Peyer's patch (tissue), 4 donors: Measurements from ENCODE around the gene MYBBP1A. TPM values are rescaled to one million over a fixed set of nuclear protein-coding genes. Genes with fewer than 3 reads are reported as not detected.
A peak's percentile ranks its signal among the peaks of the same experiment; 100 is the strongest.

Experiments used
- DNase-seq, 3 donors: peaks; one replicate each; pipeline ENCODE4 v3.0.0-alpha.2; 2017 to 2019
- H3K27ac ChIP-seq, 4 donors: fragments of 200-600 bp; sonication (generic); one replicate each; pipeline ENCODE4 v1.5.1; 2016 to 2019
- H3K27me3 ChIP-seq, 2 donors: fragments of 200-600 bp; sonication (generic); one replicate each; pipeline ENCODE4 v1.5.1; 2019
- H3K36me3 ChIP-seq, 3 donors: fragments of 200-600 bp; sonication (generic); one replicate each; pipeline ENCODE4 v1.5.1; 2016 to 2019
- H3K4me1 ChIP-seq, 4 donors: fragments of 200-600 bp; sonication (generic); one replicate each; pipeline ENCODE4 v1.5.1; 2016 to 2019
- H3K4me3 ChIP-seq, 4 donors: fragments of 200-600 bp; sonication (generic); 1 replicate in 3 of 4; 2 replicates in 1 of 4; pipeline ENCODE4 v1.5.1; 2016 to 2019; ENCODE audit warnings: mild to moderate bottlenecking in 1 of 4
- H3K9me3 ChIP-seq, 4 donors: fragments of 200-600 bp; sonication (generic); one replicate each; pipeline ENCODE4 v1.5.1; 2016 to 2019; ENCODE audit warnings: mild to moderate bottlenecking in 1 of 4
- CTCF ChIP-seq, 6 experiments: fragments of 450-650 bp in 4 of 6; fragments of 200-600 bp in 2 of 6; sonication (generic) in 1 of 6; IDR thresholded peaks; one replicate each; pipeline ENCODE4 v1.5.1; 2017 to 2019; ENCODE audit warnings: antibody characterized with exemption in 6 of 6, mild to moderate bottlenecking in 3 of 6, moderate library complexity in 1 of 6
- POLR2A ChIP-seq, 2 donors: fragments of 450-650 bp; IDR thresholded peaks; one replicate each; pipeline ENCODE4 v1.5.1; 2017; ENCODE audit warnings: antibody characterized with exemption in 2 of 2, mild to moderate bottlenecking in 2 of 2, moderate library complexity in 2 of 2
- total RNA-seq, 4 donors: library from RNA; depleted of rRNA; stranded (reverse); fragments of >200 nt; gene quantifications; one replicate each; pipeline ENCODE4 v1.1.0, GENCODE V29; 2016

The MYBBP1A gene
- total RNA-seq, 4 donors from 2014 or later = 27.1 to 244 (median 91.2) TPM

- Histone ChIP-seq H3K4me1 (peaks cover 0 to 21% (median 3%) of the 10 kb centered on the region in 4 donors), H3K4me3 (no peak overlapping the region), H3K27ac (no peak overlapping the region), H3K9me3 (no peaks in the 10 kb centered on the region), H3K36me3 (no peaks in the 10 kb centered on the region), H3K27me3 (no peaks in the 10 kb centered on the region)
- DNase-seq = no peak
- TF ChIP-seq POLR2A (IDR thresholded peaks at IDR 0.05) (no peak), CTCF (IDR thresholded peaks at IDR 0.05) (no peak)
These were observed 50.0 kb downstream of the MYBBP1A start for GRCh38 chr17:4505187-4505586.

- no peaks in the 10 kb centered on the region for H3K27me3 ChIP-seq
- no peaks in the 10 kb centered on the region for H3K9me3 ChIP-seq
- H3K4me3 ChIP-seq = no peak overlapping the region
- no peak for DNase-seq
- H3K27ac ChIP-seq = no peak overlapping the region
- H3K4me1 ChIP-seq = peaks cover 0 to 31% (median 10%) of the 10 kb centered on the region in 4 donors
- H3K36me3 ChIP-seq = no peaks in the 10 kb centered on the region
- no peak for TF ChIP-seq CTCF (IDR thresholded peaks at IDR 0.05)
- TF ChIP-seq POLR2A (IDR thresholded peaks at IDR 0.05) = no peak
These were observed 51.0 kb downstream of the MYBBP1A start for GRCh38 chr17:4504188-4504587.

- Histone ChIP-seq H3K4me3 (no peak overlapping the region), H3K4me1 (peaks cover 0 to 28% (median 13%) of the 10 kb centered on the region in 4 donors), H3K9me3 (no peaks in the 10 kb centered on the region), H3K27ac (no peak overlapping the region), H3K27me3 (no peaks in the 10 kb centered on the region), H3K36me3 (no peaks in the 10 kb centered on the region)
- no peak for DNase-seq
- TF ChIP-seq POLR2A (IDR thresholded peaks at IDR 0.05) (no peak), CTCF (IDR thresholded peaks at IDR 0.05) (no peak)
These were observed 51.7 kb downstream of the MYBBP1A start for GRCh38 chr17:4503283-4504025.

- Histone ChIP-seq H3K9me3 (no peaks in the 10 kb centered on the region), H3K4me3 (no peak overlapping the region), H3K36me3 (no peaks in the 10 kb centered on the region), H3K27me3 (no peaks in the 10 kb centered on the region), H3K27ac (no peak overlapping the region), H3K4me1 (peaks cover 0 to 34% (median 19%) of the 10 kb centered on the region in 4 donors)
- DNase-seq = no peak
- no peak for TF ChIP-seq POLR2A (IDR thresholded peaks at IDR 0.05)
- no peak for TF ChIP-seq CTCF (IDR thresholded peaks at IDR 0.05)
These were observed 52.6 kb downstream of the MYBBP1A start for GRCh38 chr17:4502466-4503154.

GRCh38 chr17:4501295-4501949 lies 53.8 kb downstream of the MYBBP1A start:
- no peaks in the 10 kb centered on the region for H3K27me3 ChIP-seq
- no peaks in the 10 kb centered on the region for H3K9me3 ChIP-seq
- no peak for TF ChIP-seq POLR2A (IDR thresholded peaks at IDR 0.05)
- TF ChIP-seq CTCF (IDR thresholded peaks at IDR 0.05) = no peak
- peaks cover 0 to 34% (median 19%) of the 10 kb centered on the region in 4 donors for H3K4me1 ChIP-seq
- peak overlapping the region in 2 of 4 donors; percentile 18 to 82 for H3K27ac ChIP-seq
- peak overlapping the region in 1 of 4 donors; percentile 57 for H3K4me3 ChIP-seq
- no peaks in the 10 kb centered on the region for H3K36me3 ChIP-seq
- no peak for DNase-seq
